ENCODE results near the gene ERC1.

ERC1 gene

GRCh38 chr12:1318327-1319031 is 327.5 kb downstream of the ERC1 start:
- TF ChIP-seq PRDM1 (tag by site-specific recombination; IDR thresholded peaks at IDR 0.05) (peak; percentile 62), ZBTB44 (tag by site-specific recombination; IDR thresholded peaks at IDR 0.05) (peak; percentile 98), ZNF677 (tag by site-specific recombination; IDR thresholded peaks at IDR 0.05) (no peak), PRDM6 (tag by site-specific recombination; IDR thresholded peaks at IDR 0.05) (peak; percentile 55), ZNF2 (tag by site-specific recombination; IDR thresholded peaks at IDR 0.05) (no peak), ZSCAN23 (tag by site-specific recombination; IDR thresholded peaks at IDR 0.05) (no peak), ZNF184 (tag by site-specific recombination; IDR thresholded peaks at IDR 0.05) (no peak), SP7 (tag by site-specific recombination; IDR thresholded peaks at IDR 0.05) (peak; percentile 63), ZBTB17 (tag by site-specific recombination; IDR thresholded peaks at IDR 0.05) (peak; percentile 68), MZF1 (tag by site-specific recombination; IDR thresholded peaks at IDR 0.05; ENCODE audit: borderline replicate concordance) (0 out of 2 replicates have a peak, but pooled peaks have one; percentile 12), ZNF76 (tag by site-specific recombination; IDR thresholded peaks at IDR 0.05; ENCODE audit: borderline replicate concordance, low read depth) (no peak), GLIS1 (tag by site-specific recombination; IDR thresholded peaks at IDR 0.05) (peak; percentile 67), ZXDB (tag by site-specific recombination; IDR thresholded peaks at IDR 0.05) (peak; percentile 33; the same call in 1 of the 2 replicates), GLIS2 (tag by site-specific recombination; IDR thresholded peaks at IDR 0.05) (peak; percentile 48; the same call in 1 of the 2 replicates), ZNF561 (tag by site-specific recombination; IDR thresholded peaks at IDR 0.05; ENCODE audit: borderline replicate concordance) (0 out of 2 replicates have a peak, but pooled peaks have one; percentile 39), ZEB2 (tag by site-specific recombination; IDR thresholded peaks at IDR 0.05) (no peak), PRDM4 (tag by site-specific recombination; IDR thresholded peaks at IDR 0.05) (peak; percentile 78), ZNF10 (tag by site-specific recombination; IDR thresholded peaks at IDR 0.05) (no peak), ZFP3 (tag by site-specific recombination; IDR thresholded peaks at IDR 0.05; ENCODE audit: low read depth) (no peak), ZNF404 (tag by site-specific recombination; IDR thresholded peaks at IDR 0.05) (0 out of 2 replicates have a peak, but pooled peaks have one; percentile 7), ZBTB6 (tag by site-specific recombination; IDR thresholded peaks at IDR 0.05) (no peak), ZNF501 (tag by site-specific recombination; IDR thresholded peaks at IDR 0.05) (0 out of 2 replicates have a peak, but pooled peaks have one; percentile 32), HOXC10 (CRISPR knock-in tag; IDR thresholded peaks at IDR 0.05) (no peak), ZNF596 (tag by site-specific recombination; IDR thresholded peaks at IDR 0.05) (peak; percentile 33; the same call in 1 of the 2 replicates), IKZF3 (tag by site-specific recombination; IDR thresholded peaks at IDR 0.05) (0 out of 2 replicates have a peak, but pooled peaks have one; percentile 37), SCRT2 (tag by site-specific recombination; IDR thresholded peaks at IDR 0.05) (0 out of 2 replicates have a peak, but pooled peaks have one; percentile 16)
- H3K4me3 ChIP-seq (ENCODE audit: low read depth, low read length): no peak overlapping the region
- CTCF ChIA-PET: interaction anchor here (0.5 to 1.5 kb wide), 2 partner anchors 200 to 332 kb away, joined by 3 to 9 read pairs; no protein-coding TSS in a partner anchor
- H3K36me3 ChIP-seq (ENCODE audit: control insufficient read depth in 2 of 2, insufficient read depth in 1 of 2, low read length in 2 of 2): no peaks in the 10 kb centered on the region; a peak in 1 of 3 replicates
- H3K4me1 ChIP-seq (ENCODE audit: control insufficient read depth, insufficient read depth, low read length): peaks cover 6% of the 10 kb centered on the region
- H3K9me3 ChIP-seq (ENCODE audit: control insufficient read depth, insufficient read depth, low read depth, low read length): no peaks in the 10 kb centered on the region
- peak overlapping the region; percentile 10; the same call in 1 of the 2 replicates for H3K27ac ChIP-seq (ENCODE audit: extremely low read depth, low read depth, low read length)
- POLR2A ChIA-PET: interaction anchor here (0.6 to 1.2 kb wide), 2 partner anchors 13 to 200 kb away, joined by 3 to 4 read pairs; no protein-coding TSS in a partner anchor
